Epithelial cell of esophagus (primary cell): ENCODE data around the gene ISL2.

ENCODE experiments used
- DNase-seq: peaks from one replicate; pipeline ENCODE4 v3.0.0; 2010; ENCODE audit warnings: low read depth
- H3K4me3 ChIP-seq: 2 replicates; pipeline ENCODE4 v1.5.1; 2011; ENCODE audit warnings: mild to moderate bottlenecking, low read length, control low read depth
- CTCF ChIP-seq: IDR thresholded peaks from 2 replicates; pipeline ENCODE4 v1.5.1; 2011; ENCODE audit warnings: low read depth, mild to moderate bottlenecking, low read length, control low read depth, inconsistent platforms; ENCODE audit not compliant: insufficient read depth; ENCODE audit errors: missing control alignments

Gene ISL2

GRCh38 chr15:76339305-76340197, 3.0 kb downstream of the ISL2 start:
- H3K4me3 ChIP-seq = no peak overlapping the region
- TF ChIP-seq CTCF = no peak
- DNase-seq = no peak

- no peak for TF ChIP-seq CTCF
- DNase-seq = no peak
- H3K4me3 ChIP-seq = no peak overlapping the region
Measured at GRCh38 chr15:76340198-76340802, 3.7 kb downstream of the ISL2 start.

- no peak overlapping the region for H3K4me3 ChIP-seq
- TF ChIP-seq CTCF = peak; percentile 24
Measured at GRCh38 chr15:76340803-76341365, 4.3 kb downstream of the ISL2 start.

GRCh38 chr15:76341366-76342057, 4.9 kb downstream of the ISL2 start:
- TF ChIP-seq CTCF = no peak
- H3K4me3 ChIP-seq = no peak overlapping the region
- no peak for DNase-seq

More at GRCh38 chr15:76340803-76341365, 4.3 kb downstream of the ISL2 start:
- no peak for DNase-seq

GRCh38 chr15:76342058-76342381, 5.4 kb downstream of the ISL2 start:
- H3K4me3 ChIP-seq = no peak overlapping the region
- TF ChIP-seq CTCF = no peak
- no peak for DNase-seq

GRCh38 chr15:76342382-76343201, 6.0 kb downstream of the ISL2 start:
- H3K4me3 ChIP-seq = no peak overlapping the region
- DNase-seq = no peak
- TF ChIP-seq CTCF = no peak
